ENCODE measurements around the gene CCR5.
"Not testable (repeated sequence)": the region's sequence is repeated elsewhere in the genome, so short reads cannot be mapped to it uniquely, and the experiment has no call there.

Gene CCR5

GRCh38 chr3:46370839-46371518, at the start of gene CCR5:
Gene CCR5 (plus strand): TSS chr3:46370946. CDS start chr3:46372903, 1,957 bp downstream.
- no peak for DNase-seq

- DNase-seq, result no peak
These were observed 49.2 kb upstream of the CCR5 start for GRCh38 chr3:46321461-46322104.

GRCh38 chr3:46324036-46324435, 46.7 kb upstream of the CCR5 start:
- DNase-seq, result no peak

- no peak for DNase-seq
These were observed 45.0 kb upstream of the CCR5 start for GRCh38 chr3:46325645-46326300.

- DNase-seq, result not testable (repeated sequence)
These were observed 40.1 kb upstream of the CCR5 start for GRCh38 chr3:46330676-46331075.

GRCh38 chr3:46334741-46335478, 35.8 kb upstream of the CCR5 start:
- peak; percentile 80 for DNase-seq

- no peak for DNase-seq
These were observed 35.2 kb upstream of the CCR5 start for GRCh38 chr3:46335541-46335940.

- DNase-seq, result no peak
These were observed 32.8 kb upstream of the CCR5 start for GRCh38 chr3:46337911-46338310.

GRCh38 chr3:46338840-46339239, 31.9 kb upstream of the CCR5 start:
- no peak for DNase-seq

- no peak for DNase-seq
These were observed 26.3 kb upstream of the CCR5 start for GRCh38 chr3:46344476-46344875.

GRCh38 chr3:46348823-46349482, 21.8 kb upstream of the CCR5 start:
- DNase-seq, result no peak

- DNase-seq, result no peak
These were observed 21.1 kb upstream of the CCR5 start for GRCh38 chr3:46349484-46350261.

GRCh38 chr3:46350262-46350565, 20.5 kb upstream of the CCR5 start:
- no peak for DNase-seq

- DNase-seq, result no peak
These were observed 19.1 kb upstream of the CCR5 start for GRCh38 chr3:46351646-46352045.

- no peak for DNase-seq
These were observed 17.7 kb upstream of the CCR5 start for GRCh38 chr3:46353090-46353489.

- no peak for DNase-seq
These were observed 16.9 kb upstream of the CCR5 start, which contains the start of gene CCR2 for GRCh38 chr3:46353647-46354410. Gene CCR2 (plus strand): TSS chr3:46354111. CDS start chr3:46357528, 3,417 bp downstream.

GRCh38 chr3:46354478-46354877, 16.3 kb upstream of the CCR5 start:
- DNase-seq, result no peak

- no peak for DNase-seq
These were observed 15.8 kb upstream of the CCR5 start for GRCh38 chr3:46354984-46355383.

- DNase-seq, result no peak
These were observed 14.5 kb upstream of the CCR5 start for GRCh38 chr3:46356276-46356675.

- DNase-seq, result no peak
These were observed 13.8 kb upstream of the CCR5 start for GRCh38 chr3:46356909-46357308.

GRCh38 chr3:46358466-46358865, 12.3 kb upstream of the CCR5 start:
- no peak for DNase-seq

Data from islet precursor cell (in vitro differentiated cells).